Right renal cortex interstitium (tissue), 3 donors: ENCODE data around the gene UGT1A8. TPM values are rescaled to one million over a fixed set of nuclear protein-coding genes. Genes with fewer than 3 reads are reported as not detected.

ENCODE experiments used
- DNase-seq, 3 donors: peaks; one replicate each; pipeline ENCODE4 v3.0.0-alpha.2; 2013; ENCODE audit warnings: low read depth in 3 of 3, low spot score in 2 of 3
- polyA plus RNA-seq, 3 donors: library from polyadenylated mRNA; unstranded; fragments of 120-200 nt; gene quantifications; one replicate each; pipeline ENCODE4 v1.2.1, GENCODE V29; 2013; ENCODE audit not compliant: insufficient read length in 3 of 3

Gene UGT1A8
- polyA plus RNA-seq, 3 donors, result 0.07 TPM; not detected in 2

DNA sequence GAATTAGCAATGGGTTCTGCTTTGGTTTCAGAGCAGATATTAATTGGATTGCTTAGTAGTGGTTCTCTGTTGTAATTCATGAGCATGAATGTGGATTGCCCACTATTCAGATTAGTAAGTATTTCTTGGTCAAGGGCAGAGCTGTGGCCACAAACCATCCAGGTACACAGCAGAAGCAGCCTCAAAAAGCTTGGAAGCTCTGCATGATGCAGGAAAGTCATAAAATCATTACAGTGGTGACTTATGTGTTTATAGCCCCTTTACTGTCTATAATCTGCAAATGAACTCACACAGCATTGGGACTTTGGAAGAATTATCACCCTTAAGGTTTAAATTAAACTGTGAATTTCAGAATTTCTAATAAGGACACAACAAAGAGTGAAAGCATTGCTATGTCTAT lies 140.7 kb downstream of the UGT1A8 start:
- no peak for DNase-seq

DNA sequence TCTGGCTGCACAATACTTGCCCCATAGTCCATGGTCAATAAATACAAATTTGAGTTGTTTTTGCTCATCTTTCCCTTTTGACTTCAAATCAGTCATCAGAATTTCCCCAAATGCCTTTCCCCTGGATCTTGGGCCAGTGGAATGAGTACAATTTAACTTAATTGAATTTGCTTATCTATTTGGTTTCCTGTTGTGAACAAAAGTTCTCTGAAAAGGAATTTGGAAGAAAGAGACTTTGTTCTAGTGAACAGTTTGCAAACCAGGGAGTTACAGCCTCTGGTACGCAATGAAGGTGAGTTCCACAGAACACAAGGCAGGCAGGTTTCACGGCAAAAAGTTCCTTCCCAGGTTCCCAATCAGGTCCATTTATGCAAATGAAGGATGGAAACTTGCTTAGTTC lies 141.4 kb downstream of the UGT1A8 start:
- no peak for DNase-seq

DNA sequence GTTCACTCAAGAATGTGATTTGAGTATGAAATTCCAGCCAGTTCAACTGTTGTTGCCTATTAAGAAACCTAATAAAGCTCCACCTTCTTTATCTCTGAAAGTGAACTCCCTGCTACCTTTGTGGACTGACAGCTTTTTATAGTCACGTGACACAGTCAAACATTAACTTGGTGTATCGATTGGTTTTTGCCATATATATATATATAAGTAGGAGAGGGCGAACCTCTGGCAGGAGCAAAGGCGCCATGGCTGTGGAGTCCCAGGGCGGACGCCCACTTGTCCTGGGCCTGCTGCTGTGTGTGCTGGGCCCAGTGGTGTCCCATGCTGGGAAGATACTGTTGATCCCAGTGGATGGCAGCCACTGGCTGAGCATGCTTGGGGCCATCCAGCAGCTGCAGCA lies 142.6 kb downstream of the UGT1A8 start, which contains the start of gene UGT1A1:
TSS of gene UGT1A1 (plus strand) at position 228 of the 400 bp plus-strand sequence. CDS start at position 246, 18 bp downstream.
- no peak for DNase-seq

- DNase-seq, result no peak
Measured at GRCh38 chr2:233761040-233761769, 143.8 kb downstream of the UGT1A8 start.

- no peak for DNase-seq
Measured at GRCh38 chr2:233764264-233764663, 146.8 kb downstream of the UGT1A8 start.

DNA sequence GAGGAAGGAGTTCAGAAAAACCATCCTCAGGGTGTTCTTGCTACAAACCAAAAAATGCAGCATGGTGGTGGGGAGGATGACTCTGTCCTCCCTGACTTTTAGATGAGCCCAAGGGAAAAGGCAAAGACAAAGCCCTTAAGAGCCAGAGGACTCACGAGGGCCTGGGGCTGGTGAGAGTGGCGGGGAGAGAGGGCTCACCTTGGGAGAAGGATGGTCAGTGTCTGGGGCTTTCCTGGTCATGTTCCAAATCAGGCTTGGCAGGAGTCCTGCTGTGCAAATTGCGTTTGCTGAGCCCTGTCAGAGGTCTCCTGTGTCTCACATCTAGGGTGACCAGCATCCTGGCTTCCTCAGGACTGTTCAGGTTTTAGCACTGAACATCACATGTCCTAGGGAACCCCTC lies 147.3 kb downstream of the UGT1A8 start:
- no peak for DNase-seq

- no peak for DNase-seq
Measured at GRCh38 chr2:233766416-233766815, 149.0 kb downstream of the UGT1A8 start.

DNA sequence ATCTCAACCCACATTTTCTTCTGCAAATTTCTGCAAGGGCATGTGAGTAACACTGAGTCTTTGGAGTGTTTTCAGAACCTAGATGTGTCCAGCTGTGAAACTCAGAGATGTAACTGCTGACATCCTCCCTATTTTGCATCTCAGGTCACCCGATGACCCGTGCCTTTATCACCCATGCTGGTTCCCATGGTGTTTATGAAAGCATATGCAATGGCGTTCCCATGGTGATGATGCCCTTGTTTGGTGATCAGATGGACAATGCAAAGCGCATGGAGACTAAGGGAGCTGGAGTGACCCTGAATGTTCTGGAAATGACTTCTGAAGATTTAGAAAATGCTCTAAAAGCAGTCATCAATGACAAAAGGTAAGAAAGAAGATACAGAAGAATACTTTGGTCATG lies 150.6 kb downstream of the UGT1A8 start:
- DNase-seq, result no peak

DNA sequence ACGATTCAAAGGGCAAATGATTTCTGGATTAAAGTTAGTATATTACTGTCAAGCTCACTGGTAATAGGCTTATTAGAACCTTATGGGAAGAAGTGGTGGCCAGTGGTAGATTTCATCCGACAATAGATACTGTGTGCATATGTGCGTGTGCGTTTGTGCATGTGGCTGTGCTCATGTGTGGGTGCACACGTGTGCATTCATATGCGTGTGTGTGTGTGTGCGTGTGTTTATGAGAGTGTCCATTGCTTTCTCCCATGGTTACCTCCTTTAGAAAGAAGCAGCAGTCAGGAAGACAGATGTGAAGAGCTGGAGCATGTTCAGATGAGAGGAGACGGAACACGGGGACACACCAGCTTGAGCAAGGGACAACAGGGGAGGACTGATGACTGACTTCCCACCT lies 151.8 kb downstream of the UGT1A8 start:
- no peak for DNase-seq

DNA sequence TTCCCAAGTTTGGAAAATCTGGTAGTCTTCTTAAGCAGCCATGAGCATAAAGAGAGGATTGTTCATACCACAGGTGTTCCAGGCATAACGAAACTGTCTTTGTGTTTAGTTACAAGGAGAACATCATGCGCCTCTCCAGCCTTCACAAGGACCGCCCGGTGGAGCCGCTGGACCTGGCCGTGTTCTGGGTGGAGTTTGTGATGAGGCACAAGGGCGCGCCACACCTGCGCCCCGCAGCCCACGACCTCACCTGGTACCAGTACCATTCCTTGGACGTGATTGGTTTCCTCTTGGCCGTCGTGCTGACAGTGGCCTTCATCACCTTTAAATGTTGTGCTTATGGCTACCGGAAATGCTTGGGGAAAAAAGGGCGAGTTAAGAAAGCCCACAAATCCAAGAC lies 154.7 kb downstream of the UGT1A8 start:
- DNase-seq, result no peak

- DNase-seq, result no peak
Measured at GRCh38 chr2:233772583-233772982, 155.2 kb downstream of the UGT1A8 start.

DNA sequence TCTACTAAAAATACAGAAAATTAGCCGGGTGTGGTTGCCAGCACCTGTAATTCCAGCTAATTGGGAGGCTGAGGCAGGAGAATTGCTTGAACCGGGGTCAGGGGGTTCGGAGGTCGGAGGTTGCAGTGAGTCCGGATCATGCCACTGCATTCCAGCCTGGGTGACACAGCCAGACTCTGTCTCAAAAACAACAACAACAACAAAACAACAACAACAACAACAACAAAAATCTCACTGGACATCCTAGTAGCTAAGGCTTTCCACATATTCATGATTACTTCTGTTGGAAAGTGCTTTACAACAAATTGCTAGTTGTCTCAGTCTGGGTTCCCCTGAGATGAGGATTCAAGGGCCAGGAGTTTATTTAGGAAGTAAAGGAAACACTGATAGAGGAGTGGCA lies 156.4 kb downstream of the UGT1A8 start:
- no peak for DNase-seq

GRCh38 chr2:233775414-233775813 lies 158.0 kb downstream of the UGT1A8 start:
- DNase-seq, result no peak

GRCh38 chr2:233778030-233778429 lies 160.6 kb downstream of the UGT1A8 start, which contains the start of gene MROH2A:
Gene MROH2A, plus strand, starts transcription at chr2:233778330. Its CDS starts 1,029 bp downstream, at chr2:233779359.
- DNase-seq, result no peak

DNA sequence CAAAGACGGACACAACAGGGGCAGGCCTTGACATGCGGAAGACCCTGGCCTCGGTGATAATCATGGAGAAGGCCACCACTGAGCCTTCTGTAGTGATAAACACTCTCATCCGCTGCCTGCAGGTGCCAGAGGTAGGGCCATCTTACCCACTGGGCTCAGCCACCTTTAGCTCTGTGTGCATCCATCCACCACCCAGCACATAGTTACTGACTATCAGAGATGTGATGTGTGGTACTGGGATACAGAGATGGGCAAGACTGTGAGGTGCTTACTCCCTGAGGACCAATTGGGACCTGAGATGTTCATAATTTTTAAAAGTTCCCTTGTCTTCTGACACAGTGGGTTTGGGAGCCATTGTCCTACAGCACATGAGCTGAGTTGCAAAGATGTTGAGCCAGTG lies 162.3 kb downstream of the UGT1A8 start:
- DNase-seq, result no peak

DNA sequence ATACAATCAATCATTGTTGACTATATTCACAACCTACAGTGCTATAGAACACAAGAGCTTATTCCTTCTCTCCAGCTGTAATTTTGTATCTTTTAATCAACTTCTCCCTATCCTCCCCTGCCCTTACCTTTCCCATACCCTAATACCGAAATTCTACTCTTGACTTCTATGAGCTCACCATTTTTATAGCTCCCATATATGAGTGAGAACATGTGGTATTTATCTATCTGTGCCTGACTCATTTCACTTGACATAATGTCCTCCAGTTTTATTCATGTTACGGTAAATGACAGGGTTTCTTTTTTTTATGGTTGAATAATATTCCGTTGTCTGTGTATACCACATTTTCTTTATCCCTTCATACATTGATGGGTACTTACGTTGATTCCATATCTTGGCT lies 163.3 kb downstream of the UGT1A8 start:
- DNase-seq, result no peak

DNA sequence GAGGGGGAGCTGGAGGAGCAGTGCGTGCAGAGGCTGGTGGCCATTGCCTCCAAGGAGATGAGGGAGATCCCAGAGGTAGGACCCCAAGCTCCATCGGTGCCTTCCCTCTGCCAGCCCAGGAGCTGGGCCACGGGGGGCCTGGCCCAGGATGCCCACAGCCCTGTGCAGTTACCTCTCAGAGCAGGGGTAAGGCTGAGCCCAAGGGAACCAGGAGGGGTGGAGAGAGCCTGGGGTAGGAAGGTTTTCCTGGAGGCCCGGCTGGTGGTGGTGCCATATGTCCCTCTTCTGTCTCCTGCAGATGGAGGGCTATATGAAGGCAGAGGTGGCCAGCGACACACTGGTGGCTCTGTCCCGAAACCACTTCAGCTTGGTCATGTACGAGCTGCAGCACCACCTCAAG lies 172.1 kb downstream of the UGT1A8 start:
- DNase-seq, result no peak

GRCh38 chr2:233791151-233791882 lies 173.9 kb downstream of the UGT1A8 start:
- no peak for DNase-seq

DNA sequence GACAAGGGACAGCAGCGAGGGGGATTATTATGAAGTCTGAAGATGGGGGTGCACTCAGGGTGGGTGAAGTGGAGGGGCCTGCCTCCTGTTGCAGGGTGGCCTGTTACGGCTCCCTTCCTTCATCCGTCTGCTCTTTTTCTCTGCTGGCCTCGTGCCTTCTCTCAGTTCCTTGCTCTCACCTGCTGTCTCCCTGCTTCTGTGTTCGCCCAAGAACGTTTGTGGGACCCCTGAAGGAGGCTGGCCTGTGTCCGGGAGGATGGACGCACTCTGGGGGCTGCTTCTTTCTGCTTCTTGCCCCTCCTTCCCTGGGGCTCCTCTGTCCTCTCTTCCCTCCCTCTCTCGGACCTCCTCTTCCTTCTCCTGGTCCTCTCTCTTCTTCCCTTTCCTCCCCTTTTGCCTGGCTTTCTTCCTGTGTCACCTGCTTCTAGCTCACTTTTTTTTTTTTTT lies 174.5 kb downstream of the UGT1A8 start:
- DNase-seq, result no peak

DNA sequence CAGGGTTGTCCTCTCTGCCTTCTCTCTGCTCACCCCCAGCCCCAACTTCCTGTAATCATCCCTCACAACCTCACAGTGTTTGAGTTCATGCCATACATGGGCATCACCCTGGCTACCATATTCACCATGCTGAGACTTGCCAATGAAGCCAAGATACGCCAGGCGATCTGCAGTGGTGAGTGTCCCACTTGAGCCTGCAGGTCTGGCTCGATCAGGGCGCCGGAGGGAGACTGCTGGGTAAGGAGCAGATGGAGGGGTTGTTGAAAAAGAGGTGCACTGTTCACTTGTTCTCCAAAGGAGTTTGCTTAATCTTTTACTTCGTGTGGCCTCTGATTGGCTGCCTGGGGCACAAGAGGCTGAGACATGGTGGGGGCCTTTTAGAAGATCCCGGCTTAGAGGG lies 175.3 kb downstream of the UGT1A8 start:
- no peak for DNase-seq

DNA sequence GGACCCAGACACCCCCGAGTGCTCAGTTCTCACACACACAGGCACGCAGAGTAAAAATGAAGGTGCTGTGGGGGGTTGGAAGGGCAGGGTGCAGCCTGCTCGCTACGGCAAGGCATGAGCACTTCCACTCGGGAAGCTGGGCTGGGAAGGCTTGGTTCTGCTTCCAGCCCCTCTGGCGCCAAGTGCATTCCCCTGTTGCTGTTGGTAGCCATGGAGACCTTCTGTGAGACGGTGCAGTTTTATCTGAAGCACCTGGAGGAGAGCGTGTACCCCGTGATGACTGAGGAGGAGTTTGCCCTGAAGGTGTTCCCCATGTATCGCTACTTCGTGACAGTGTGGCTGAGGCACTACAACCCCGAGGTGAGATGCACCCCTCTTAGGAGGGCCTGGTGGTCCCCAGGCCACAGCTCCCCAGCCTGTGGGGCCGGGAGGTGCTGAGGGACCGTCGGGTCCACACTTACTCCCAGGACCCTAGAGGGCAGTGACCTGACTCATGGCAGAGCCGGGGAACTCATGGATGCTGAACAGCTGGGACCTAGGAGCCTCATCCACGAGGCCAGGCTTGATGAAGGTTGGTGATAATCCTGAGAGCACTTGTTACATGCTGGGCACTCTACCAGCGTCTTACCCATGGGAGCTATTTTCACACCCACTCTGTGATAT lies 176.2 kb downstream of the UGT1A8 start:
- DNase-seq, result no peak
